ENCODE measurements around the gene EXOC1. TPM values are rescaled to one million over a fixed set of nuclear protein-coding genes. Genes with fewer than 3 reads are reported as not detected.

Gene EXOC1
- total RNA-seq, 1 experiment from 2014 or later: 17.6 TPM

GRCh38 chr4:55931833-55932232 is 78.4 kb downstream of the EXOC1 start (continued):
- TF ChIP-seq, protein P1, sequence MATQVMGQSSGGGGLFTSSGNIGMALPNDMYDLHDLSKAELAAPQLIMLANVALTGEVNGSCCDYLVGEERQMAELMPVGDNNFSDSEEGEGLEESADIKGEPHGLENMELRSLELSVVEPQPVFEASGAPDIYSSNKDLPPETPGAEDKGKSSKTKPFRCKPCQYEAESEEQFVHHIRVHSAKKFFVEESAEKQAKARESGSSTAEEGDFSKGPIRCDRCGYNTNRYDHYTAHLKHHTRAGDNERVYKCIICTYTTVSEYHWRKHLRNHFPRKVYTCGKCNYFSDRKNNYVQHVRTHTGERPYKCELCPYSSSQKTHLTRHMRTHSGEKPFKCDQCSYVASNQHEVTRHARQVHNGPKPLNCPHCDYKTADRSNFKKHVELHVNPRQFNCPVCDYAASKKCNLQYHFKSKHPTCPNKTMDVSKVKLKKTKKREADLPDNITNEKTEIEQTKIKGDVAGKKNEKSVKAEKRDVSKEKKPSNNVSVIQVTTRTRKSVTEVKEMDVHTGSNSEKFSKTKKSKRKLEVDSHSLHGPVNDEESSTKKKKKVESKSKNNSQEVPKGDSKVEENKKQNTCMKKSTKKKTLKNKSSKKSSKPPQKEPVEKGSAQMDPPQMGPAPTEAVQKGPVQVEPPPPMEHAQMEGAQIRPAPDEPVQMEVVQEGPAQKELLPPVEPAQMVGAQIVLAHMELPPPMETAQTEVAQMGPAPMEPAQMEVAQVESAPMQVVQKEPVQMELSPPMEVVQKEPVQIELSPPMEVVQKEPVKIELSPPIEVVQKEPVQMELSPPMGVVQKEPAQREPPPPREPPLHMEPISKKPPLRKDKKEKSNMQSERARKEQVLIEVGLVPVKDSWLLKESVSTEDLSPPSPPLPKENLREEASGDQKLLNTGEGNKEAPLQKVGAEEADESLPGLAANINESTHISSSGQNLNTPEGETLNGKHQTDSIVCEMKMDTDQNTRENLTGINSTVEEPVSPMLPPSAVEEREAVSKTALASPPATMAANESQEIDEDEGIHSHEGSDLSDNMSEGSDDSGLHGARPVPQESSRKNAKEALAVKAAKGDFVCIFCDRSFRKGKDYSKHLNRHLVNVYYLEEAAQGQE (IDR thresholded peaks at IDR 0.05; ENCODE audit: low read depth): no peak
- no peak for TF ChIP-seq CEBPB (IDR thresholded peaks at IDR 0.05; ENCODE audit: low read depth)
- no peak for TF ChIP-seq EZH2 (IDR thresholded peaks at IDR 0.05)

DNA sequence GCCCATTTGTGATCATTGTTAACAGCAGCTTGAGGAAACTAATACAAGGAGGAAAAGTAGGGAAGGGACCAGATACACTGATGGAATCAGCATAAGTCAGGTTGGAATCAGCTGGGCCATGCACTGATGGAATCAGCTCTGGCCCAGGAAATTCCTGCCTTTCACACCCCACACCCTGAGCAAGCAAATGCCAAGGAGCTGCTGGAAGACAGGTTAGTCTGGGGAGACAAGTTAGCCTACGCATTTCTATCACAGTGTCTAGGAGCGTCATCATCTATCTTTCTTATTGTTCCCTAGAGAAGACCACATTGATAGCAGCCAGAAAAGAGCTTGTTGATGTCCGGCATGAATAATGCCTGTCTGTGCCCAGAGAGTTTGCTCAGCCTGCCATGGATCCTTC is 79.1 kb downstream of the EXOC1 start:
- no peak overlapping the region for H3K9ac ChIP-seq (ENCODE audit: low read length)
- no peaks in the 10 kb centered on the region for H3K27me3 ChIP-seq (ENCODE audit: insufficient read depth, low read length)
- H3K79me2 ChIP-seq (ENCODE audit: insufficient read depth, low read length): no peaks in the 10 kb centered on the region
- ChIA-PET CTCF (interaction anchor here (0.5 kb wide), 1 partner anchor 17 kb away, joined by 4 read pairs; no protein-coding TSS in a partner anchor), POLR2A (no interaction called here), RAD21 (ENCODE audit: low non-redundant PET in 1 of 2, low total read pairs in 2 of 2, uncharacterized antibody in 2 of 2, unreplicated experiment in 2 of 2) (no interaction called here)
- no peaks in the 10 kb centered on the region for H3K9me3 ChIP-seq (ENCODE audit: control insufficient read depth in 1 of 2, insufficient read depth in 1 of 2, low read depth in 1 of 2, low read length in 2 of 2)
- no peak overlapping the region for H3K4me3 ChIP-seq (replicated peaks in 1 of 2; ENCODE audit: low read depth in 1 of 2, low read length in 2 of 2)
- no peaks in the 10 kb centered on the region for H3K36me3 ChIP-seq (ENCODE audit: control insufficient read depth in 1 of 2, insufficient read depth in 2 of 2, low read length in 2 of 2)
- intact Hi-C loops (cut with micrococcal nuclease): no loop called here
- BruUV-seq (replicated peaks): no TSS peak
- H2AFZ ChIP-seq (ENCODE audit: low read depth, low read length, poor library complexity, severe bottlenecking): no peak overlapping the region
- ATAC-seq (no peak), DNase-seq (ENCODE audit: low read depth, low spot score) (no peak)
- no peak overlapping the region for H3K27ac ChIP-seq (ENCODE audit: low read depth, low read length)
- no peak overlapping the region for H3K4me2 ChIP-seq (ENCODE audit: low read length)
- no peaks in the 10 kb centered on the region for H3K9me2 ChIP-seq (ENCODE audit: insufficient read depth)
- TF ChIP-seq YY1 (IDR thresholded peaks at IDR 0.05; ENCODE audit: extremely low read depth, insufficient replicate concordance, low read depth, low read length): no peak
- no peak for TF ChIP-seq EGR1 (IDR thresholded peaks at IDR 0.05; ENCODE audit: low read depth)
- no peak for TF ChIP-seq EZH2phosphoT487 (IDR thresholded peaks at IDR 0.05; ENCODE audit: borderline replicate concordance)
- TF ChIP-seq, protein P2, sequence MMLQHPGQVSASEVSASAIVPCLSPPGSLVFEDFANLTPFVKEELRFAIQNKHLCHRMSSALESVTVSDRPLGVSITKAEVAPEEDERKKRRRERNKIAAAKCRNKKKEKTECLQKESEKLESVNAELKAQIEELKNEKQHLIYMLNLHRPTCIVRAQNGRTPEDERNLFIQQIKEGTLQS (IDR thresholded peaks at IDR 0.05): no peak
- TF ChIP-seq, protein P3, sequence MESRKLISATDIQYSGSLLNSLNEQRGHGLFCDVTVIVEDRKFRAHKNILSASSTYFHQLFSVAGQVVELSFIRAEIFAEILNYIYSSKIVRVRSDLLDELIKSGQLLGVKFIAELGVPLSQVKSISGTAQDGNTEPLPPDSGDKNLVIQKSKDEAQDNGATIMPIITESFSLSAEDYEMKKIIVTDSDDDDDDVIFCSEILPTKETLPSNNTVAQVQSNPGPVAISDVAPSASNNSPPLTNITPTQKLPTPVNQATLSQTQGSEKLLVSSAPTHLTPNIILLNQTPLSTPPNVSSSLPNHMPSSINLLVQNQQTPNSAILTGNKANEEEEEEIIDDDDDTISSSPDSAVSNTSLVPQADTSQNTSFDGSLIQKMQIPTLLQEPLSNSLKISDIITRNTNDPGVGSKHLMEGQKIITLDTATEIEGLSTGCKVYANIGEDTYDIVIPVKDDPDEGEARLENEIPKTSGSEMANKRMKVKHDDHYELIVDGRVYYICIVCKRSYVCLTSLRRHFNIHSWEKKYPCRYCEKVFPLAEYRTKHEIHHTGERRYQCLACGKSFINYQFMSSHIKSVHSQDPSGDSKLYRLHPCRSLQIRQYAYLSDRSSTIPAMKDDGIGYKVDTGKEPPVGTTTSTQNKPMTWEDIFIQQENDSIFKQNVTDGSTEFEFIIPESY (IDR thresholded peaks at IDR 0.05; ENCODE audit: extremely low read depth, insufficient replicate concordance, low read length): no peak
- TF ChIP-seq SRF (IDR thresholded peaks at IDR 0.05; ENCODE audit: low read depth): no peak
- H3K4me1 ChIP-seq (ENCODE audit: control insufficient read depth in 1 of 2, insufficient read depth in 2 of 2, low read length in 2 of 2): no peaks in the 10 kb centered on the region; a peak in 1 of 4 replicates
- H4K20me1 ChIP-seq (ENCODE audit: insufficient read depth): no peaks in the 10 kb centered on the region
